ENCODE measurements around the gene SCMH1. TPM values are rescaled to one million over a fixed set of nuclear protein-coding genes. Genes with fewer than 3 reads are reported as not detected.

Gene SCMH1
- total and polyA plus RNA-seq, 2 donors (not counting 3 experiments of a cell fraction or from before 2014, with no cell fraction given) = 39.9 to 40.7 TPM

DNA sequence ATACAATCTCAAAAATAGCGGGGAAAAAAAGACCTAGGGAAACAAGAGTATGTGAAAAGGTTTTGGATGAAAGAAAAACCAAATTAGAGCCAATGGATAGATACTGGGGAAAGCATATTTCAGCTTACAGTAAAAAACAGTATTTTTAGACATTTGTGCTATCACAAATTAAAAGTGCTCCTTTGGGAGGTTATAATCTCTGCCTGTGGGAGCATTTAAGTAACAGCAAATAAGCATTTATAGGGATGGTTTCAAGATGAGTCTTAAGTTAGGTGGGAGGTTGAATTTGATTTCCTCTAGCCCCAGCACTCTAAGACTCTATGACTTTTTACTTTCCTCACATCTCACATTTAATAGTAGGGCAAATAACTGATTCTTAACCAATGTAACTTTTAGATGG is 141.0 kb downstream of the SCMH1 start:
- ChIA-PET CTCF (interaction anchor here (1.0 to 1.8 kb wide), 6 partner anchors 9 to 33 kb away, joined by 3 to 7 read pairs (median 6); no protein-coding TSS in a partner anchor), POLR2A (no interaction called here)
- H3K9ac ChIP-seq (replicated peaks; ENCODE audit: extremely low read depth, insufficient read depth, low read length) = no peak overlapping the region
- H3K4me3 ChIP-seq (replicated peaks in 1 of 3; ENCODE audit: insufficient read depth in 1 of 3, low read depth in 1 of 3, low read length in 3 of 3) = no peak overlapping the region
- FAIRE-seq (no peak), DNase-seq (ENCODE audit: low read depth, low spot score) (no peak)
- no peaks in the 10 kb centered on the region for H3K79me2 ChIP-seq (ENCODE audit: control insufficient read depth, insufficient read depth, low read length)
- no peak for TF ChIP-seq POLR2A (IDR thresholded peaks at IDR 0.05; ENCODE audit: low read depth, low read length)
- TF ChIP-seq, protein P1, sequence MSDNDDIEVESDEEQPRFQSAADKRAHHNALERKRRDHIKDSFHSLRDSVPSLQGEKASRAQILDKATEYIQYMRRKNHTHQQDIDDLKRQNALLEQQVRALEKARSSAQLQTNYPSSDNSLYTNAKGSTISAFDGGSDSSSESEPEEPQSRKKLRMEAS (IDR thresholded peaks at IDR 0.05; ENCODE audit: insufficient read depth, insufficient read length) = no peak
- TF ChIP-seq, protein P2, sequence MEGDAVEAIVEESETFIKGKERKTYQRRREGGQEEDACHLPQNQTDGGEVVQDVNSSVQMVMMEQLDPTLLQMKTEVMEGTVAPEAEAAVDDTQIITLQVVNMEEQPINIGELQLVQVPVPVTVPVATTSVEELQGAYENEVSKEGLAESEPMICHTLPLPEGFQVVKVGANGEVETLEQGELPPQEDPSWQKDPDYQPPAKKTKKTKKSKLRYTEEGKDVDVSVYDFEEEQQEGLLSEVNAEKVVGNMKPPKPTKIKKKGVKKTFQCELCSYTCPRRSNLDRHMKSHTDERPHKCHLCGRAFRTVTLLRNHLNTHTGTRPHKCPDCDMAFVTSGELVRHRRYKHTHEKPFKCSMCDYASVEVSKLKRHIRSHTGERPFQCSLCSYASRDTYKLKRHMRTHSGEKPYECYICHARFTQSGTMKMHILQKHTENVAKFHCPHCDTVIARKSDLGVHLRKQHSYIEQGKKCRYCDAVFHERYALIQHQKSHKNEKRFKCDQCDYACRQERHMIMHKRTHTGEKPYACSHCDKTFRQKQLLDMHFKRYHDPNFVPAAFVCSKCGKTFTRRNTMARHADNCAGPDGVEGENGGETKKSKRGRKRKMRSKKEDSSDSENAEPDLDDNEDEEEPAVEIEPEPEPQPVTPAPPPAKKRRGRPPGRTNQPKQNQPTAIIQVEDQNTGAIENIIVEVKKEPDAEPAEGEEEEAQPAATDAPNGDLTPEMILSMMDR (IDR thresholded peaks at IDR 0.05; ENCODE audit: extremely low read depth in 1 of 2, insufficient read depth in 1 of 2, low read depth in 1 of 2, low read length in 2 of 2) = no peak
- H3K27ac ChIP-seq (ENCODE audit: insufficient read depth, low read depth, low read length) = no peak overlapping the region
- no peaks in the 10 kb centered on the region for H3K36me3 ChIP-seq (ENCODE audit: control insufficient read depth in 2 of 2, extremely low read depth in 1 of 2, insufficient read depth in 2 of 2, low read length in 2 of 2)
- dilution Hi-C loops (cut with MboI; ENCODE audit: extremely low pct_ligation_motif_present, low sequenced_read_pairs) = no loop called here
- peaks cover 15% of the 10 kb centered on the region for H3K4me1 ChIP-seq (ENCODE audit: control insufficient read depth, extremely low read depth, insufficient read depth, low read length)
- H3K9me3 ChIP-seq (replicated peaks; ENCODE audit: control insufficient read depth, insufficient read depth, low read length) = no peaks in the 10 kb centered on the region
- no TSS peak for BruUV-seq (replicated peaks)
- H3K27me3 ChIP-seq (ENCODE audit: control insufficient read depth in 2 of 2, insufficient read depth in 2 of 2, low read length in 2 of 2) = no peaks in the 10 kb centered on the region
- H2AFZ ChIP-seq (ENCODE audit: low read depth, low read length) = no peak overlapping the region
- intact Hi-C loops (cut with micrococcal nuclease) = no loop called here
- no peak overlapping the region for H3K4me2 ChIP-seq (ENCODE audit: insufficient read depth, low read length)
- no peaks in the 10 kb centered on the region for H4K20me1 ChIP-seq (replicated peaks; ENCODE audit: control insufficient read depth, extremely low read depth, insufficient read depth, low read length)
- no peaks in the 10 kb centered on the region for H3K9me1 ChIP-seq (replicated peaks; ENCODE audit: control insufficient read depth, extremely low read depth, insufficient read depth, low read length)

DNA sequence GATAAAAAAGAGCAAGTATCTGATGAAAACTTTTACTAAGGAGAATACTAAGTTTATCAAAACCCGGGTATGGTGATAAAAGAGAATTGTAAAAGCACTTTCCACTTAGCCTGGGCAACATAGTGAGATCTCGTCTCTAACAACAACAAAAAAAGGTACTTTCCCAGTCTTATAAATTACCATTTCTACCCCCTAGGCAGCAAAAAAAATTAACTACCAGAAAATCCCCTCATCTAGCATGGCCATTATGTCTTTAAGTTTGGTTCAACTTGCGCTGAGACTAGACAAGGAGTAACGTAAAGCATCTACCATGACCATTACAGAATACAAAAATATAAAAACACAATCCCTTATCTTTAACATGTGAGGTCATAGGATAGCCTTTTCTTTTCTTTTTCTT is 141.9 kb downstream of the SCMH1 start:
- no peak for TF ChIP-seq FOS (IDR thresholded peaks at IDR 0.05; ENCODE audit: borderline replicate concordance, insufficient read depth, low read length)
- no peak for TF ChIP-seq EZH2 (IDR thresholded peaks at IDR 0.05; ENCODE audit: borderline replicate concordance, low read depth, low read length, severe bottlenecking)
- no peak for TF ChIP-seq JUN (IDR thresholded peaks at IDR 0.05; ENCODE audit: borderline replicate concordance, insufficient read depth, insufficient read length, low read depth)
- TF ChIP-seq, protein P2 (IDR thresholded peaks at IDR 0.05; ENCODE audit: extremely low read depth in 1 of 2, insufficient read depth in 1 of 2, low read depth in 1 of 2, low read length in 2 of 2) = no peak
- TF ChIP-seq, protein P1 (IDR thresholded peaks at IDR 0.05; ENCODE audit: insufficient read depth, insufficient read length) = no peak
- no peak for TF ChIP-seq POLR2AphosphoS5 (IDR thresholded peaks at IDR 0.05; ENCODE audit: insufficient read depth, low read depth, low read length)
- no peak for TF ChIP-seq POLR2A (IDR thresholded peaks at IDR 0.05; ENCODE audit: low read depth, low read length)
- no peak for TF ChIP-seq MYC (IDR thresholded peaks at IDR 0.05; ENCODE audit: low read depth, low read length)
- no peak for TF ChIP-seq GATA2 (IDR thresholded peaks at IDR 0.05; ENCODE audit: insufficient read depth, insufficient read length, low read depth, low read length)
- CTCF ChIA-PET = interaction anchor here (1.1 kb wide), 1 partner anchor 23 kb away, joined by 6 read pairs; no protein-coding TSS in a partner anchor
- FAIRE-seq = no peak

More for the DNA sequence above, 141.9 kb downstream of the SCMH1 start:
- H3K79me2 ChIP-seq (ENCODE audit: control insufficient read depth, insufficient read depth, low read length) = no peaks in the 10 kb centered on the region
- peaks cover 15% of the 10 kb centered on the region for H3K4me1 ChIP-seq (ENCODE audit: control insufficient read depth, extremely low read depth, insufficient read depth, low read length)
- H3K27me3 ChIP-seq (ENCODE audit: control insufficient read depth in 2 of 2, insufficient read depth in 2 of 2, low read length in 2 of 2) = no peaks in the 10 kb centered on the region
- no peak overlapping the region for H3K27ac ChIP-seq (ENCODE audit: insufficient read depth, low read depth, low read length)
- BruUV-seq (replicated peaks) = no TSS peak
- H3K36me3 ChIP-seq (ENCODE audit: control insufficient read depth in 2 of 2, extremely low read depth in 1 of 2, insufficient read depth in 2 of 2, low read length in 2 of 2) = no peaks in the 10 kb centered on the region
- no peak overlapping the region for H3K4me2 ChIP-seq (ENCODE audit: insufficient read depth, low read length)
- no peak overlapping the region for H3K9ac ChIP-seq (replicated peaks; ENCODE audit: extremely low read depth, insufficient read depth, low read length)
- no peaks in the 10 kb centered on the region for H3K9me1 ChIP-seq (replicated peaks; ENCODE audit: control insufficient read depth, extremely low read depth, insufficient read depth, low read length)
- DNase-seq (ENCODE audit: low read depth, low spot score) = no peak
- POLR2A ChIA-PET = no interaction called here
- no peaks in the 10 kb centered on the region for H4K20me1 ChIP-seq (replicated peaks; ENCODE audit: control insufficient read depth, extremely low read depth, insufficient read depth, low read length)
- intact Hi-C loops (cut with micrococcal nuclease) = no loop called here
- dilution Hi-C loops (cut with MboI; ENCODE audit: extremely low pct_ligation_motif_present, low sequenced_read_pairs) = no loop called here
- no peaks in the 10 kb centered on the region for H3K9me3 ChIP-seq (replicated peaks; ENCODE audit: control insufficient read depth, insufficient read depth, low read length)
- no peak overlapping the region for H3K4me3 ChIP-seq (replicated peaks in 1 of 3; ENCODE audit: insufficient read depth in 1 of 3, low read depth in 1 of 3, low read length in 3 of 3)
- no peak overlapping the region for H2AFZ ChIP-seq (ENCODE audit: low read depth, low read length)

All from endothelial cell of umbilical vein (primary cell).